ENCODE data around the gene CDC42EP1. TPM values are rescaled to one million over a fixed set of nuclear protein-coding genes. Genes with fewer than 3 reads are reported as not detected.

Gene CDC42EP1
- total RNA-seq, 1 experiment from 2014 or later = 62.5 TPM

- H3K36me3 ChIP-seq (ENCODE audit: control insufficient read depth, insufficient read depth, low read length) = no peaks in the 10 kb centered on the region; the same call in 1 of the 2 replicates
- ChIA-PET POLR2A (interaction anchor here (0.6 kb wide), 1 partner anchor 16 kb away, joined by 7 read pairs; no protein-coding TSS in a partner anchor), CTCF (no interaction called here)
- no peaks in the 10 kb centered on the region for H3K9me3 ChIP-seq (ENCODE audit: control insufficient read depth, insufficient read depth, low read depth, low read length)
- no peak overlapping the region for H3K4me3 ChIP-seq (ENCODE audit: low read depth in 2 of 2, low read length in 2 of 2)
- in situ Hi-C loops (cut with HindIII; ENCODE audit: low pct_unique_long_range_greater_than_20kb, low sequenced_read_pairs) = no loop called here
- TF ChIP-seq REST (IDR thresholded peaks at IDR 0.05; ENCODE audit: insufficient read depth in 1 of 2, low read depth in 2 of 2, low read length in 1 of 2) (no peak), POLR2AphosphoS5 (IDR thresholded peaks at IDR 0.05; ENCODE audit: low read depth, low read length) (no peak), TCF7L2 (IDR thresholded peaks at IDR 0.05; ENCODE audit: low read depth, low read length) (no peak), CTCF (IDR thresholded peaks at IDR 0.05) (no peak), SIN3A (IDR thresholded peaks at IDR 0.05; ENCODE audit: borderline replicate concordance, insufficient read depth, low read depth, low read length) (no peak)
- no TSS peak for BruUV-seq (replicated peaks)
- intact Hi-C loops (cut with micrococcal nuclease; ENCODE audit: unreplicated experiment) = no loop called here
- peaks cover 50% of the 10 kb centered on the region for H3K4me1 ChIP-seq (ENCODE audit: control insufficient read depth, insufficient read depth, low read length)
- DNase-seq (ENCODE audit: low read depth, low spot score) (no peak), ATAC-seq (no peak)
- no peaks in the 10 kb centered on the region for H3K27me3 ChIP-seq (ENCODE audit: control insufficient read depth, insufficient read depth, low read length)
- H3K27ac ChIP-seq (ENCODE audit: low read length) = peak overlapping the region; percentile 69; the same call in 1 of the 2 replicates
Observed at GRCh38 chr22:37516456-37516855, 43.8 kb upstream of the CDC42EP1 start.

GRCh38 chr22:37517826-37518450 lies 42.3 kb upstream of the CDC42EP1 start:
- BruUV-seq (replicated peaks) = no TSS peak

More at GRCh38 chr22:37517826-37518450, 42.3 kb upstream of the CDC42EP1 start:
- ATAC-seq (peak; percentile 12; the same call in 1 of the 2 replicates), DNase-seq (ENCODE audit: low read depth, low spot score) (no peak)
- ChIA-PET POLR2A (no interaction called here), CTCF (no interaction called here)
- Histone ChIP-seq H3K4me1 (ENCODE audit: control insufficient read depth, insufficient read depth, low read length) (peaks cover 38% of the 10 kb centered on the region), H3K9me3 (ENCODE audit: control insufficient read depth, insufficient read depth, low read depth, low read length) (no peaks in the 10 kb centered on the region), H3K4me3 (ENCODE audit: low read depth in 2 of 2, low read length in 2 of 2) (peak overlapping the region; percentile 62 to 80), H3K36me3 (ENCODE audit: control insufficient read depth, insufficient read depth, low read length) (no peaks in the 10 kb centered on the region; the same call in 1 of the 2 replicates), H3K27ac (ENCODE audit: low read length) (peak overlapping the region; percentile 90), H3K27me3 (ENCODE audit: control insufficient read depth, insufficient read depth, low read length) (no peaks in the 10 kb centered on the region)
- in situ Hi-C loops (cut with HindIII; ENCODE audit: low pct_unique_long_range_greater_than_20kb, low sequenced_read_pairs) (no loop called here), intact Hi-C loops (cut with micrococcal nuclease; ENCODE audit: unreplicated experiment) (no loop called here)
- TF ChIP-seq TCF7L2 (IDR thresholded peaks at IDR 0.05; ENCODE audit: low read depth, low read length) (no peak), REST (IDR thresholded peaks at IDR 0.05; ENCODE audit: insufficient read depth in 1 of 2, low read depth in 2 of 2, low read length in 1 of 2) (no peak), SIN3A (IDR thresholded peaks at IDR 0.05; ENCODE audit: borderline replicate concordance, insufficient read depth, low read depth, low read length) (no peak), CTCF (IDR thresholded peaks at IDR 0.05) (no peak), POLR2AphosphoS5 (IDR thresholded peaks at IDR 0.05; ENCODE audit: low read depth, low read length) (no peak)
